GM12865 (cell line): ENCODE data around the gene SLC6A13.

Experiments
- DNase-seq: peaks from one replicate; pipeline ENCODE4 v3.0.0; 2010; ENCODE audit warnings: low read depth
- H3K4me3 ChIP-seq: 2 replicates; pipeline ENCODE4 v1.5.1; 2011; ENCODE audit warnings: mild to moderate bottlenecking, low read depth, low read length, control low read depth
- TF ChIP-seq, protein P1 (sequence below): IDR thresholded peaks from 2 replicates; pipeline ENCODE4 v1.5.1; 2011; ENCODE audit warnings: low read length, control low read depth, low read depth, inconsistent platforms; ENCODE audit not compliant: insufficient read depth; ENCODE audit errors: missing control alignments

SLC6A13 gene

DNA sequence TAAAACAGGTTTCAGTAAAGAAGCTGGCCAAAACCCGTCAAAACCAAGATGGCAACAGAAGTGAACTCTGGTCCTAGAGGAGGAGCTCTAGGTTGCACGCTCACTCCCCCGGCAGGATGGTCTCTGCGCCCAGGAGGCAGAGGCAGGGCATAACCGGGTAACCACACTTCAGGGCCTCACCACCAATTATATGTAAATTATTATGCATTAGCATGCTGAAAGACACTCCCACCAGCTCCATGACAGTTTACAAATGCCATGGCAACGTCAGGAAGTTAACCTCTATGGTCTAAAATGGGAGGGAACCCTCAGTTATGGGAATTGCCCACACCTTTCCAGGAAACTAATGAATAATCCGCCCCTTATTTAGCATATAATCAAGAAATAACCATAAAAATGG, 28.6 kb downstream of the SLC6A13 start:
- H3K4me3 ChIP-seq, result no peak overlapping the region
- no peak for DNase-seq
- TF ChIP-seq, protein P1, sequence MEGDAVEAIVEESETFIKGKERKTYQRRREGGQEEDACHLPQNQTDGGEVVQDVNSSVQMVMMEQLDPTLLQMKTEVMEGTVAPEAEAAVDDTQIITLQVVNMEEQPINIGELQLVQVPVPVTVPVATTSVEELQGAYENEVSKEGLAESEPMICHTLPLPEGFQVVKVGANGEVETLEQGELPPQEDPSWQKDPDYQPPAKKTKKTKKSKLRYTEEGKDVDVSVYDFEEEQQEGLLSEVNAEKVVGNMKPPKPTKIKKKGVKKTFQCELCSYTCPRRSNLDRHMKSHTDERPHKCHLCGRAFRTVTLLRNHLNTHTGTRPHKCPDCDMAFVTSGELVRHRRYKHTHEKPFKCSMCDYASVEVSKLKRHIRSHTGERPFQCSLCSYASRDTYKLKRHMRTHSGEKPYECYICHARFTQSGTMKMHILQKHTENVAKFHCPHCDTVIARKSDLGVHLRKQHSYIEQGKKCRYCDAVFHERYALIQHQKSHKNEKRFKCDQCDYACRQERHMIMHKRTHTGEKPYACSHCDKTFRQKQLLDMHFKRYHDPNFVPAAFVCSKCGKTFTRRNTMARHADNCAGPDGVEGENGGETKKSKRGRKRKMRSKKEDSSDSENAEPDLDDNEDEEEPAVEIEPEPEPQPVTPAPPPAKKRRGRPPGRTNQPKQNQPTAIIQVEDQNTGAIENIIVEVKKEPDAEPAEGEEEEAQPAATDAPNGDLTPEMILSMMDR, result no peak

DNA sequence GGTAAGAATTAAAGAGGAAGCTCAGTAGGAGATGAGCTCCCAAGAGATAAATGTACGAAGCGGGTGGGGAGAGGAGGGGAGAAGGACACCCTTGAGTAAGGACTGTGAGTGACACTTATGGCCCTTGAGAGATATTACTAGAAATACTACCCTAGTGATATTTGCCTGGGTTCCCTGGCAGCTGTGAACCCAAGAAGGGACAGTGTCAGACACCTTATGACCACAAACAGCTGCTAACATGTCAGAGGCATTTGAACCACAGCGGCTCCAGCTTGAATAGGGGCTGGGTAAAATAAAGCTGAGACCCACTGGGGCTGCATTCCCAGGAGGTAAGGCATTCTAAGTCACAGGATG, 29.0 kb downstream of the SLC6A13 start:
- H3K4me3 ChIP-seq, result no peak overlapping the region
- TF ChIP-seq, protein P1, result no peak
- DNase-seq, result no peak

DNA sequence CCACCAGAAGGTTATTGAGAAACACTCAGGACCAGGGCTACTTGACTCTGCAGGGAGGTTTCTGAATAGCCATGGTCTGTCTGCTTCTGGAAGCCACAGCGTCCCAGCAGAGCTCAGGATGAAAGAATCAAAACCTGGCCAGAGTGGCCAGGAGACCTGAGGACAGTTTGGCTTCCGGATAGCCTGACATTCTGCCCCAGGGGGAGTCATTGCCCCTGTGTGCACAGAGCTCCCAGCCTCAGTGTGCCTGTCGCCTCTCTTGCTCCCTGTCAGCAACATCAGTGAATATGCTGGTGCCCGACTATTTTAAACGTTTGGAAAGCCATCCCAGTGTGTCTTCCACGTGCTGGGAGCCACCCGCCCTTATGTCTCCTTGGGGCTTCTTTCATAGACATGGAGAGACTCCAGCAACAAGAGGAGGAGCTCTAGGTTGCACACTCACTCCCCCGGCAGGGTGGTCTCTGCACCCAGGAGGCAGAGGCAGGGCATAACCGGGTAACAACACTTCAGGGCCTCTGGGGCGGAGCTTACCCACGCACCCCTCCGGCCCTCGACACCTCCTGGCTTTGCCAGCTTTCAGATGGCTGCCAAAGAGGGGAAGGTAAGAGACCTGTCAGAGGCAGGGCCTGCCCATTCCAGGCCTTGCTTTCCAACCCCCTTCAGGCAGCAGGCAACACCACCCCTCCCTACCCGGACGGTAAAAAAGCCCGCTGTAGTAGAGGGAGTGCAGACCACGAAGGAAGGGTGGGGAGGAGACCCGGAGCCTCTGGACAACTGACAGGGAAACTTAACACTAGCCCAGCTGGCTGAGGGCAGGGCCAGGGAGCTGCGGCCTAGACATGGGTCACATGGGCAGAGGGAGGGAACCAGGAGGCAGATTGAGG, 29.7 kb downstream of the SLC6A13 start:
- no peak overlapping the region for H3K4me3 ChIP-seq
- TF ChIP-seq, protein P1, result no peak
- no peak for DNase-seq

DNA sequence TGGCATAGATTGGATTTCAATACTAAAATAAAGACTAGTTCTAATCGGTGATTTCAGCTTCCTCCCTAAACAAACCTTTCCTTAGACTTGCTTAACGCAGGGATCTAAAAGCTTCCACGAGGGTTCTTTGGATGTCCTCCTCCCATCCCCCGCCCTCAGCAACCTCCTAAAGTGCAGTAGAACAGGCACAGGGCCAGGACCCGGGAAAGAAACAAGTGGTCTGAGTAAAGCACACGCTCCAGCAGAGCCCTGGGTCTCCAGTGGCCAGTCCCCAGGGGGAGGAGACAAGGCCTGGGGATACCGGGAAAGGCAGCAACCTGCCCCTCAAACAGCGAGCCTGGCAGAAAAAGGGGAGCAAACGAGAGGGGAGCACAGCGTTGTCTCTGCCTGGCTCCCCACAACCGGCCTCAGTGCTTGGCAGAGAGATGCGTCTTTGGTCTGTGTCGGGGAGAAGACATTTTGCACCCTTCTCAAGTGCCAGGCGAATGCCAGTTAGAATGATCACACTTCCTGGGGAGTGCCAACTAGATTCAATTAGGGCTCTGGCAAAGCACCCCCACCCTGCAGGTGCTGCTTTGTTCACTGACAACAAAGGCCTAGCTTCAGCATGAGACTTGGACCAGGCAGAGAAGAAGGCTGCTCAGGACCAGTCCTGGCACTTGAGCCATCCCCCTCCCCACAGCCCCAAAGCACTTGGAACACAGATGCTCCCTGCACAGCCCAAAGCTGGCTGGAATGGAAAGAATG, 31.5 kb downstream of the SLC6A13 start:
- TF ChIP-seq, protein P1, result no peak

DNA sequence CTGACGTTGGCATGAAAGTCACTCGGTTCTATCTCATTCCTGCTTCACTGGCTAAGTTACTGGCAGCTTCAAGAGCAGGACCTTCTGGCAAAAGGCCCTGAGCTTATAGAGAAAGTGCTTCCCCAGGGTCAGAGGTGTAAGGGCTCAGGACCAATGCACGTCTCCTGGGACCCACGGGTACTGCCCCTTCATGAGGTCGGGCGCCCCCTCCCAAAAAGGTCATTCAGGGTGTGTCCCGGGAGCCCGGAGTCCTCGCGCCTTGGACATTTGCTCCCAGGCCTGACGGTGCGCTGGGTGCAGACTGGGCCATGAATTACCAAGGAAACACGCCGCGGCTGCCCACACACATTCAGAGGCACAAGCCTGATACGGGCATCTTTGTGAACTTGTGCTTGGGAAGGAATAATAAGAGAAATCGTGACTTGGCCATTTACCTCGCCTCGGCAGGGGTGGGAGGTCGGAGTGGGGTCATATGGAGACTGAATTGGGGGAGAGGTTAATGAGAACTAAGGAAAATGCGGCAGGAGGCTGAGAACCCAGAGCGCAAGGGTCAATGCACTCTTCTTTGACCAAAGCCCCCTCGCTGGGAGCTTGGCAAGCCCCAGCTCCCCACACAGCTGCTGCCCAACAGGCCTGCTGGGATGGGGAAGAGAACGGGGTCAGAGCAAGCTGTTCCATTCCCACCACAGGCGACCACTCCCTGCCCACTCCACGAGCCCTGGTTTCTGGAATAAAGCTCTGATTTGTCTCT, 33.0 kb downstream of the SLC6A13 start:
- DNase-seq, result no peak
- no peak overlapping the region for H3K4me3 ChIP-seq
- TF ChIP-seq, protein P1, result no peak

More for the DNA sequence above, 31.5 kb downstream of the SLC6A13 start:
- no peak for DNase-seq
- no peak overlapping the region for H3K4me3 ChIP-seq

DNA sequence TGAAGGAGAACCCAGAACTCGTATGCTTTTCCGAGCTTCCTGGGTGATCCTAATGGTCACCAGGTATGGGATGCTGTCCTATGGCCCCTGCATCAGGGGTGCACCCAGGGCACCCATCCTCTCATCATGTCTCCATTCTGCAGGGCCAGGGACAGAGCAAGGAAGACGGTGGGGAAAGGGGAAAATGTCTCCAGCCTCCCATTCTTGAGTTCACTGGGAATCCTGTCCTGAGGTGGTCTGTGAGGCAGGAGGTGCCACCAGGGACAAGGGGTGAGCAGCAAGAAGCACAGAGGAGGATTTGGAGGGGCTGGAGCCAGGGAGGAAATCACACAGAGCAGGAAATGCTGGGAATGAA, 33.8 kb downstream of the SLC6A13 start:
- H3K4me3 ChIP-seq, result no peak overlapping the region
- no peak for DNase-seq
- TF ChIP-seq, protein P1, result no peak
